Astrocyte of the spinal cord (primary cell): Measurements from ENCODE around the gene RAB38.

Source experiments
- DNase-seq: peaks from one replicate; pipeline ENCODE4 v3.0.0; 2011; ENCODE audit warnings: low read depth, low spot score
- H3K4me3 ChIP-seq: 2 replicates; pipeline ENCODE4 v1.5.1; 2011; ENCODE audit warnings: low read depth, mild to moderate bottlenecking, low read length, moderate library complexity
- in situ Hi-C: cut with HindIII; loops from 2 replicates; pipeline ENCODE4 v1.10.0; 2017; ENCODE audit warnings: low sequenced_read_pairs
- TF ChIP-seq, protein P1 (sequence below): IDR thresholded peaks from 2 replicates; pipeline ENCODE4 v1.5.1; 2012; ENCODE audit warnings: low read depth, mild to moderate bottlenecking, low read length, inconsistent platforms

Gene RAB38

DNA sequence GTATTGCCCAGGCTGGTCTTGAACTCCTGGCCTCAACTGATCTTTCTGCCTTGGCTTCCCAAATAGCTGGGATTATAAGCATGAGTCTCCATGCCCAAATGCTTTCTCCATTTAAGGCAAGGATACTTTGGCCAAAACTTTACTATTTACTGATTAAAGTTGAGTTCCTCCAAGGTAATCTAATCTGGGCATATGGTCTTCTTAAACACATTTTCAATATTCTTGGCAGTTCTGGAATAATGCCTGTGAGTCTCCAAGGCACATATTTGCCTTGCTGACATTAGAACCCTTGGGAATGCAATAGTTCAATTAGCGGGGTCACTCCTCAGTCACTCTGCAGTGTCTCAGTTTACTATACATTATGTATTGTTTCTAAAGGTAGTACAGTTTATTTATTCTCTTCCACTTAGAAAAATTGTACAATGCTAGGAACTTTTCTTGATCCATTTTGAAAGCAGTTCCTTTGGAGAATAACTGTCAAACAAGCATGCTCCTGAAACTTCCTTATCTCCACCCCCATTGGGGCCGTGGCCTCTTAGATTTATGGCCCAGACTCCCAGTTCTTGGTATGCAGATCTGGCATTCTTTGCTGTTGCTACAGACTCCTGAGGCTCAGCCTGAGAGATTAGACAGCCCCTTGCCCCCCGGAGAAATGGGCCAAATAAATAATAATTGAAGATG, 13.1 kb upstream of the RAB38 start:
- TF ChIP-seq, protein P1, sequence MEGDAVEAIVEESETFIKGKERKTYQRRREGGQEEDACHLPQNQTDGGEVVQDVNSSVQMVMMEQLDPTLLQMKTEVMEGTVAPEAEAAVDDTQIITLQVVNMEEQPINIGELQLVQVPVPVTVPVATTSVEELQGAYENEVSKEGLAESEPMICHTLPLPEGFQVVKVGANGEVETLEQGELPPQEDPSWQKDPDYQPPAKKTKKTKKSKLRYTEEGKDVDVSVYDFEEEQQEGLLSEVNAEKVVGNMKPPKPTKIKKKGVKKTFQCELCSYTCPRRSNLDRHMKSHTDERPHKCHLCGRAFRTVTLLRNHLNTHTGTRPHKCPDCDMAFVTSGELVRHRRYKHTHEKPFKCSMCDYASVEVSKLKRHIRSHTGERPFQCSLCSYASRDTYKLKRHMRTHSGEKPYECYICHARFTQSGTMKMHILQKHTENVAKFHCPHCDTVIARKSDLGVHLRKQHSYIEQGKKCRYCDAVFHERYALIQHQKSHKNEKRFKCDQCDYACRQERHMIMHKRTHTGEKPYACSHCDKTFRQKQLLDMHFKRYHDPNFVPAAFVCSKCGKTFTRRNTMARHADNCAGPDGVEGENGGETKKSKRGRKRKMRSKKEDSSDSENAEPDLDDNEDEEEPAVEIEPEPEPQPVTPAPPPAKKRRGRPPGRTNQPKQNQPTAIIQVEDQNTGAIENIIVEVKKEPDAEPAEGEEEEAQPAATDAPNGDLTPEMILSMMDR = no peak
- DNase-seq = peak; percentile 14
- in situ Hi-C loops = no loop called here
- H3K4me3 ChIP-seq = no peak overlapping the region

DNA sequence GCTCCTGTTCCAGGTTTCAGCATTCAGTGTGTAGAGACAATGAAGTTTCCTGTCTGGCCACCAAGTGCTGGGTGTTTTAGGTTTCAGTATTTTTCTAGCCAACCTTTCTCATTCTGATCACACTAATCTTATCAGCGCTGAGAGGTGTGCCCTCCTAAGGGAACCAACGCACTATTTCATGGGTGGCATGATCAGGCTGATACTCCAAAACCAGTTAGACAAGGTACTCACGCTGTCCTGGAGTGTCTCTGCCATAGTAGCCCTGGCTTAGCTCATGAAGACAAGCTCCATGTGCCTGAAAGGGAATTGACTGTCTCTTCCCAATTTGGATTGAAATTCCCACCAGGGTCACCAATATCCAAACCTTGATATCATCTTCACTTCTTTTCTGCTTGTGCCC, 8.0 kb upstream of the RAB38 start:
- in situ Hi-C loops = no loop called here
- H3K4me3 ChIP-seq = no peak overlapping the region
- DNase-seq = no peak
- TF ChIP-seq, protein P1 = no peak

DNA sequence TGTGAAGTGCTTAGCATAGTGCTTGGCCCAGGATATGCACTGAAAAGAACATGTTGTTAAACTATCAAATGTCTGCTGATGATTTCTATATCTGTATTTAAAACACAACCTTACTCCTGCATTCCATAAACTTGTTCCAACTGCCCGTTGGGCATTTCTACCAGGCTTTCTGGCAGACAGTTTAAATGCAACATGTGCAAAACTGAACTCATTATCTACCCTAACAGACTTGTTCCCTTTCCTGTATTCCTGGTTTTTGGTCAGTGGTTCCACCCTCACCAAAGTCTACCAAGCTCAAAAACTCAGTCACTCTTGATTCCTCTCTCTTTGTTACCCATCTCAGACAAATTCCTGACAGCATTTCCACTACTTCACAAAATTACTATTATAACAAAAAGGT, 6.5 kb upstream of the RAB38 start:
- in situ Hi-C loops = no loop called here
- DNase-seq = no peak
- TF ChIP-seq, protein P1 = no peak
- no peak overlapping the region for H3K4me3 ChIP-seq

DNA sequence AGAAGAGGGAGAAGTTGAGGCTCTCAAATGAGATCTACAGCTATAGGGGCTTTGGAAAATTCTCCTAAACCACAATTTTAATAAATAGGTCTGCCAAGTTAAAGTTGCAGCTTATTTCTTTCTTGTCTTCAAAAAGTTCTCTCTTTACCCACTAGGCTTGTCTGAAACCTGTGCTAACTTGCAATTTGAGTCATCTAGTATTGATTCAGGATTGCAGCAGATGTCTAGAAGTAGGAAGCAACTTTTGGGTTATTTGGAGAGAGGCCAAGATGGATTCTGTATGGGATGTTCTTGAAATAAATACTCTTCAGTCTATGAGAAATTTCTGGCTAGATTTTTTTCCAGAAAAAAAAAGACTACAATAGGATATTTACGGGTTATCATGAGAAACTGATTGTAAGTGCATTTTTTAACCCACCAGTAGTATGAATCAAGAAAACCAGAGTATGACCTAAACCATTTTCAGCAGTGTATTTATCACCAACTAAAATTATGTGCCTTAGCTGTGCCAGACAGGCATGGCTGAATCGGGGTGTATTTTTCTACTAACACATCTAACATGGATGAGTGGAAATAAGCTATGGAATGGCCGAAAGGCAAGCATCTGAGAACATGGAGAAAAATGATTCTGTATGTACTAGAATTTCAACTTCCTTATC, 4.9 kb upstream of the RAB38 start:
- peak; percentile 27 for DNase-seq
- in situ Hi-C loops = no loop called here
- TF ChIP-seq, protein P1 = peak; percentile 10
- no peak overlapping the region for H3K4me3 ChIP-seq

DNA sequence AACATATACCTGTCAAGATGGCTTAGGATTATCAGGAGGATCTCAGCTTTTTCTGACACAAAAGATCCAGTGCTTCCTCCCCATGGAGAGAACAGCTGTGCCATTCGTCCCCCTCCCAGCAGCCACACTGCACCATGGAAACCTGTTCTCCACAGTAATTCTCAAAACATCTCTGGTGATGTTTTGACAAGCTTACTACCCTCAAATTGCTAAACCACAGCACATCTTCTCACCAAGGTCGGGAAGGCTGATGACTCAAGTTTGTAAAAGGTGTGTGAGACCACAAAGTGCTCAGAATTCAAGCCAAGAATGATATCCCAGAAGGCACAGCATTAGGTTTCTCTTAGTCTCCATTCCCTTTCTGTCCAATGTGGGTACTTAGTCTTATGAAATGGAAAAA, 3.9 kb upstream of the RAB38 start:
- in situ Hi-C loops = no loop called here
- DNase-seq = peak; percentile 84
- TF ChIP-seq, protein P1 = no peak

DNA sequence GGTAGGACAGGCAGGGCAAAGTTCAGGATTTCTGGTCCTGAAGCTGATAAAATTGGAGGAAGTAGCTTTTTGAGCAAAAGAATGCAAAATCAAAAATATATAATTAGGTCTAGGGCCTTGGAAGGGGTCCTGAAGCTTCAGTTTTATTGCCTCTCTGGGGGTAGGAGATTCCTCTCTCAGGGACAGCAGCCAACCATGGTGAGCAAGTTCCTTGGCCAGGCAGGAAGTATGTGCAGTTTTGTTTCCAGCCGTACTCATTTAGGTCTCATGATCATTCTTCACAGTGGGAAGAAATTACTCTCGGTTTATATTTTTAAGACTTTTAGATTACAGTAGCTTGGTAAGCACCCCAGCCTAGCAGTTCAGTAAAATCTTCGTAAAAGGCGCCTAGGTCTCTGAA, 2.9 kb upstream of the RAB38 start:
- DNase-seq = peak; percentile 57
- no peak overlapping the region for H3K4me3 ChIP-seq
- in situ Hi-C loops = no loop called here
- TF ChIP-seq, protein P1 = no peak

More for the DNA sequence above, 3.9 kb upstream of the RAB38 start:
- H3K4me3 ChIP-seq = no peak overlapping the region
